ENCODE data around the gene HELZ.
A peak's percentile ranks its signal among the peaks of the same experiment; 100 is the strongest.

- no peak for TF ChIP-seq GABPA (IDR thresholded peaks at IDR 0.05; ENCODE audit: borderline replicate concordance, insufficient read depth, low read length)
- no peak for TF ChIP-seq POLR2A (IDR thresholded peaks at IDR 0.05; ENCODE audit: control extremely low read depth in 1 of 2, low read depth in 2 of 2, low read length in 2 of 2)
- peak in 1 of 3 experiments; percentile 5; a peak in 1 of 4 replicates for TF ChIP-seq CTCF (IDR thresholded peaks at IDR 0.05; ENCODE audit: control extremely low read depth in 1 of 3, insufficient read depth in 1 of 3, low read depth in 1 of 3, low read length in 3 of 3)
- no peak for TF ChIP-seq USF2 (IDR thresholded peaks at IDR 0.05; ENCODE audit: low read length)
- TF ChIP-seq TAF1 (IDR thresholded peaks at IDR 0.05; ENCODE audit: low read depth, low read length), result no peak
These were observed 128.9 kb downstream of the HELZ start for GRCh38 chr17:67116045-67116575.
